NOMO-1 treated with DMSO at 0.1 percent for 48 hours (cell line): Measurements from ENCODE around the gene LRRC75B.
A peak's percentile ranks its signal among the peaks of the same experiment; 100 is the strongest.
"Not testable (repeated sequence)": the region's sequence is repeated elsewhere in the genome, so short reads cannot be mapped to it uniquely, and the experiment has no call there.

Source experiments
- DNase-seq: peaks from one replicate; lab custom pipeline; 2025; ENCODE audit not compliant: unreplicated experiment; lab: John Stamatoyannopoulos, UW

LRRC75B gene

GRCh38 chr22:24592851-24593558, at the start of gene LRRC75B:
TSS of gene LRRC75B (minus strand) at chr22:24593073. CDS start at chr22:24593039, 34 bp downstream.
- DNase-seq: peak; percentile 86

- DNase-seq: not testable (repeated sequence)
These were observed 49.4 kb upstream of the LRRC75B start for GRCh38 chr22:24642307-24642706.

- not testable (repeated sequence) for DNase-seq
These were observed 43.6 kb upstream of the LRRC75B start for GRCh38 chr22:24636513-24636912.

- peak; percentile 22 for DNase-seq
These were observed 42.0 kb upstream of the LRRC75B start for GRCh38 chr22:24634776-24635389.

GRCh38 chr22:24633231-24634023, 40.6 kb upstream of the LRRC75B start:
- DNase-seq: not testable (repeated sequence)

- DNase-seq: not testable (repeated sequence)
These were observed 39.8 kb upstream of the LRRC75B start for GRCh38 chr22:24632642-24633041.

- DNase-seq: not testable (repeated sequence)
These were observed 38.7 kb upstream of the LRRC75B start for GRCh38 chr22:24631430-24632122.

GRCh38 chr22:24630812-24631427, 38.0 kb upstream of the LRRC75B start:
- not testable (repeated sequence) for DNase-seq

- not testable (repeated sequence) for DNase-seq
These were observed 36.2 kb upstream of the LRRC75B start for GRCh38 chr22:24629069-24629468.

GRCh38 chr22:24627911-24628310, 35.0 kb upstream of the LRRC75B start:
- not testable (repeated sequence) for DNase-seq

- DNase-seq: not testable (repeated sequence)
These were observed 29.7 kb upstream of the LRRC75B start for GRCh38 chr22:24622596-24622995.

- DNase-seq: not testable (repeated sequence)
These were observed 28.4 kb upstream of the LRRC75B start for GRCh38 chr22:24621244-24621643.

GRCh38 chr22:24614794-24615193, 21.9 kb upstream of the LRRC75B start:
- not testable (repeated sequence) for DNase-seq

GRCh38 chr22:24609888-24610287, 17.0 kb upstream of the LRRC75B start:
- not testable (repeated sequence) for DNase-seq

GRCh38 chr22:24608327-24608726, 15.5 kb upstream of the LRRC75B start:
- not testable (repeated sequence) for DNase-seq

GRCh38 chr22:24607429-24607983, 14.6 kb upstream of the LRRC75B start:
- DNase-seq: peak; percentile 56

- not testable (repeated sequence) for DNase-seq
These were observed 13.5 kb upstream of the LRRC75B start for GRCh38 chr22:24606340-24606739.

GRCh38 chr22:24603770-24604629, 11.1 kb upstream of the LRRC75B start:
- peak; percentile 37 for DNase-seq
